SH-SY5Y (cell line): ENCODE data around the gene S100A9.

Source experiments
- GATA2 ChIP-seq: IDR thresholded peaks from 2 replicates; pipeline ENCODE4 v1.6.1; 2011; ENCODE audit warnings: mild to moderate bottlenecking, low read depth, low read length
- GATA3 ChIP-seq: IDR thresholded peaks from 2 replicates; pipeline ENCODE4 v1.6.1; 2011; ENCODE audit warnings: low read depth, mild to moderate bottlenecking, low read length, moderate library complexity

The S100A9 gene

GRCh38 chr1:153357853-153358690 is at the start of gene S100A9:
Gene S100A9 (plus strand): TSS chr1:153357854. CDS start chr1:153358284, 430 bp downstream.
- no peak for TF ChIP-seq GATA2

GRCh38 chr1:153308540-153308939 is 49.1 kb upstream of the S100A9 start:
- TF ChIP-seq GATA3 (no peak), GATA2 (no peak)

- TF ChIP-seq GATA2 (no peak), GATA3 (no peak)
Observed at GRCh38 chr1:153309441-153309840, 48.2 kb upstream of the S100A9 start.

GRCh38 chr1:153310526-153310925 is 47.1 kb upstream of the S100A9 start:
- TF ChIP-seq GATA2 (no peak), GATA3 (no peak)

GRCh38 chr1:153312570-153313186 is 45.0 kb upstream of the S100A9 start, which contains the start of gene PGLYRP3:
Gene PGLYRP3 (minus strand): TSS chr1:153312952. CDS start chr1:153310665, 2,287 bp downstream.
- TF ChIP-seq GATA2 (no peak), GATA3 (no peak)

GRCh38 chr1:153313288-153313687 is 44.4 kb upstream of the S100A9 start:
- TF ChIP-seq GATA2 (no peak), GATA3 (no peak)

GRCh38 chr1:153322568-153322967 is 35.1 kb upstream of the S100A9 start:
- no peak for TF ChIP-seq GATA2
- TF ChIP-seq GATA3: no peak

- no peak for TF ChIP-seq GATA2
- no peak for TF ChIP-seq GATA3
Observed at GRCh38 chr1:153324912-153325311, 32.7 kb upstream of the S100A9 start.

GRCh38 chr1:153333902-153334301 is 23.8 kb upstream of the S100A9 start:
- TF ChIP-seq GATA2 (no peak), GATA3 (no peak)

GRCh38 chr1:153336650-153337049 is 21.0 kb upstream of the S100A9 start:
- TF ChIP-seq GATA2 (no peak), GATA3 (no peak)

GRCh38 chr1:153337980-153338853 is 19.4 kb upstream of the S100A9 start:
- TF ChIP-seq GATA3 (no peak), GATA2 (no peak)

GRCh38 chr1:153339802-153340201 is 17.9 kb upstream of the S100A9 start:
- no peak for TF ChIP-seq GATA2
- TF ChIP-seq GATA3: no peak

- TF ChIP-seq GATA2: no peak
- TF ChIP-seq GATA3: no peak
Observed at GRCh38 chr1:153340356-153340755, 17.3 kb upstream of the S100A9 start.

GRCh38 chr1:153341431-153341934 is 16.2 kb upstream of the S100A9 start:
- TF ChIP-seq GATA3 (no peak), GATA2 (no peak)

GRCh38 chr1:153342178-153342577 is 15.5 kb upstream of the S100A9 start:
- TF ChIP-seq GATA2 (no peak), GATA3 (no peak)
